Measurements from ENCODE around the gene HTRA1.

GRCh38 chr10:122461367-122461728 lies at the start of gene HTRA1:
- TF ChIP-seq GATA2 (IDR thresholded peaks at IDR 0.05; ENCODE audit: low read depth, low read length) (no peak), GATA3 (IDR thresholded peaks at IDR 0.05; ENCODE audit: low read depth, low read length) (no peak)
